HepG2 (cell line): ENCODE measurements around the gene JAK1. TPM values are rescaled to one million over a fixed set of nuclear protein-coding genes. Genes with fewer than 3 reads are reported as not detected.

Experiments used
- ATAC-seq: fragments of 200-7000 bp; cut with Tn5 transposase; 3 replicates; pipeline ENCODE4 v1.9.1; 2020; ENCODE audit warnings: mild to moderate bottlenecking, moderate library complexity
- BruUV-seq: library from RNA; stranded (reverse); fragments of 400-500 nt; replicated peaks from 2 replicates; lab custom pipeline; 2021; lab: Mats Ljungman, UMichigan
- CTCF ChIA-PET: fragments of 300-600 bp; formaldehyde crosslinking; extraction: SDS; loops from one replicate; lab custom pipeline; 2021; ENCODE audit warnings: low total read pairs, inconsistent platforms, low intra/inter-chr PET ratio; lab: Yijun Ruan, JAX
- POLR2A ChIA-PET: fragments of 350-600 bp; sonication (Branson Sonifier 250); formaldehyde crosslinking; loops from one replicate; lab custom pipeline; 2020; ENCODE audit warnings: antibody characterized with exemption, inconsistent platforms; lab: Yijun Ruan, JAX
- DNase-seq: peaks from one replicate; pipeline ENCODE4 v3.0.0-alpha.2; 2015; ENCODE audit warnings: low spot score
- FAIRE-seq: peaks from 3 replicates; lab custom pipeline; 2011; peaks lifted over from hg19 to GRCh38; lab: Jason Lieb, UNC
- H2AFZ ChIP-seq: one replicate; pipeline ENCODE4 v1.6.1; 2011; ENCODE audit warnings: low read length, inconsistent platforms
- H3K27ac ChIP-seq: fragments of 300-600 bp; 3 replicates; pipeline ENCODE4 v1.8.0; 2011; ENCODE audit warnings: mixed run types, mild to moderate bottlenecking, mixed read lengths, low read length, inconsistent platforms; ENCODE audit not compliant: insufficient read depth; ENCODE audit errors: extremely low read length
- H3K27me3 ChIP-seq, 2 experiments: fragments of 200-600 bp in 1 of 2; 2 replicates in 1 of 2; 3 replicates in 1 of 2; pipeline versions ENCODE4 v1.6.0 to v1.8.0; 2011; ENCODE audit warnings: low read length in 2 of 2, mild to moderate bottlenecking in 2 of 2, moderate library complexity in 2 of 2, inconsistent platforms in 1 of 2; ENCODE audit not compliant: insufficient read depth in 2 of 2, control insufficient read depth in 1 of 2
- H3K36me3 ChIP-seq, 2 experiments: fragments of 200-600 bp in 1 of 2; replicated peaks in 1 of 2; 2 replicates in 1 of 2; 3 replicates in 1 of 2; pipeline versions ENCODE4 v1.5.1 to v1.8.0; 2011; ENCODE audit warnings: low read length in 2 of 2, inconsistent platforms in 1 of 2; ENCODE audit not compliant: insufficient read depth in 2 of 2, control insufficient read depth in 1 of 2
- H3K4me1 ChIP-seq: 2 replicates; pipeline ENCODE4 v1.5.1; 2012; ENCODE audit warnings: low read length, inconsistent platforms; ENCODE audit not compliant: insufficient read depth
- H3K4me2 ChIP-seq: 2 replicates; pipeline ENCODE4 v1.6.0; 2011; ENCODE audit warnings: low read depth, low read length, inconsistent platforms
- H3K4me3 ChIP-seq, 3 experiments: fragments of 200-600 bp in 1 of 3; sonication (generic), shearing (Covaris generic) in 1 of 3; replicated peaks in 1 of 3; 2 replicates each; pipeline ENCODE4 v1.5.1; 2011 to 2016; ENCODE audit warnings: low read length in 3 of 3, inconsistent platforms in 2 of 3, low read depth in 2 of 3, mild to moderate bottlenecking in 2 of 3, control low read depth in 1 of 3, mixed read lengths in 1 of 3; ENCODE audit not compliant: insufficient read depth in 1 of 3
- H3K79me2 ChIP-seq: one replicate; pipeline ENCODE4 v1.6.1; 2011; ENCODE audit warnings: low read length, inconsistent platforms; ENCODE audit not compliant: insufficient read depth
- H3K9ac ChIP-seq: 2 replicates; pipeline ENCODE4 v1.6.0; 2011; ENCODE audit warnings: mild to moderate bottlenecking, low read depth, low read length, inconsistent platforms; ENCODE audit not compliant: insufficient read depth
- H3K9me3 ChIP-seq: 2 replicates; pipeline ENCODE4 v1.5.1; 2012; ENCODE audit warnings: mild to moderate bottlenecking, low read length
- H4K20me1 ChIP-seq: 2 replicates; pipeline ENCODE4 v1.6.0; 2011; ENCODE audit warnings: inconsistent platforms, mild to moderate bottlenecking, low read length, moderate library complexity; ENCODE audit not compliant: insufficient read depth
- HMGA1 ChIP-seq: sonication (generic); formaldehyde crosslinking; conservative IDR thresholded peaks from 2 replicates; pipeline ENCODE4 v1.4.0; 2020; ENCODE audit warnings: missing genetic modification reagents
- HOXA7 ChIP-seq: sonication (generic); formaldehyde crosslinking; IDR thresholded peaks from 2 replicates; pipeline ENCODE4 v1.8.1; 2022; ENCODE audit warnings: mild to moderate bottlenecking, missing genetic modification reagents, moderate library complexity
- PTBP1 ChIP-seq: fragments of 200-400 bp; formaldehyde crosslinking; IDR thresholded peaks from 2 replicates; pipeline ENCODE4 v1.6.1; 2018; ENCODE audit warnings: low read length, low read depth; ENCODE audit not compliant: poor library complexity, severe bottlenecking
- ZFP90 ChIP-seq: sonication (generic); formaldehyde crosslinking; IDR thresholded peaks from 2 replicates; pipeline ENCODE4 v1.8.0; 2022; ENCODE audit warnings: missing genetic modification reagents, mild to moderate bottlenecking, inconsistent platforms, borderline replicate concordance
- ZKSCAN1 ChIP-seq: fragments of 150-350 bp; IDR thresholded peaks from 2 replicates; pipeline ENCODE4 v1.6.1; 2014; ENCODE audit warnings: low read length
- WGBS: methylation state at CpG from one replicate; pipeline ENCODE4 v1.1.6; 2017; ENCODE audit warnings: low lambda C conversion rate; 5-methylcytosine and 5-hydroxymethylcytosine counted together
- in situ Hi-C: cut with HindIII; loops from 2 replicates; pipeline ENCODE4 v1.10.0; 2017; ENCODE audit warnings: low pct_unique_long_range_greater_than_20kb; ENCODE audit not compliant: extremely low pct_ligation_motif_present
- intact Hi-C: fragments of 100-400 bp; cut with micrococcal nuclease; formaldehyde crosslinking; loops from one replicate; pipeline ENCODE4 v1.10.0; 2022; ENCODE audit not compliant: unreplicated experiment
- polyA plus RNA-seq, 8 experiments: library from polyadenylated mRNA; depleted of rRNA in 3 of 8; stranded (reverse) in 7 of 8; unstranded in 1 of 8; fragments of >200 nt; fragmentation: Illumina TruSeq in 4 of 8; extraction: Trizol in 4 of 8; gene quantifications; 2 replicates each; pipeline versions ENCODE4 v1.2.1 to v1.2.3, GENCODE V29; 2011 to 2016; ENCODE audit warnings: low read depth in 4 of 8, missing spikeins in 1 of 8, mixed read lengths in 1 of 8; ENCODE audit not compliant: insufficient read depth in 1 of 8
- total RNA-seq, 5 experiments: library from RNA; depleted of rRNA; stranded (reverse); fragments of >200 nt; fragmentation: Illumina TruSeq; extraction: Trizol; gene quantifications; 2 replicates each; pipeline ENCODE4 v1.2.3, GENCODE V29; 2016; ENCODE audit warnings: low read depth in 1 of 5
- TF ChIP-seq, protein P1 (sequence below): sonication (generic); formaldehyde crosslinking; IDR thresholded peaks from 2 replicates; pipeline ENCODE4 v1.4.0; 2020; ENCODE audit warnings: missing genetic modification reagents, mild to moderate bottlenecking, borderline replicate concordance
- TF ChIP-seq, protein P2 (sequence below): sonication (generic); formaldehyde crosslinking; IDR thresholded peaks from 2 replicates; pipeline ENCODE4 v1.4.0; 2020; ENCODE audit warnings: low read depth, mild to moderate bottlenecking, missing genetic modification reagents

Gene JAK1
- total and polyA plus RNA-seq, 2 of the 13 experiments (the other 11 are each of a cell fraction or from before 2014, with no cell fraction given), result 23.9 to 42.4 TPM

DNA sequence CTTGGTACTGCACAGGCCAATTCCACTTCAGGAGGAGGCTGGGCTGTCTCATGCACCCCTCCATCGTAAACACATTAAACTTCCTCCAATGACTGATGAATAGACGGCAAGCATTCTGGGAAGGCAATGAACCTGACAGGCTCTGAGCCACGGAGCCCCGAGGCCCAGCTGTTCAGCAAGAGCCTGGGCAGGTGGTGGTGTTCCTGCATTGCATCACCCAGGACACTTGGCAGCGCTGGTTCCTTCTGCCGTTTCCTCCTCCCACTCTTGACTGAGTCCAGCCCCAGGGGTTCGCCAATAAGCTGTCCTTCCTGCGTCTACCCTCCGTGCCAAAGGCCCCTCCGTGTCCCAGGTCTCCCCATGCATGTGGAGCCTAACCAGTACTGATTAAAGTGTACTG, 109.8 kb downstream of the JAK1 start:
- H3K27me3 ChIP-seq, result no peaks in the 10 kb centered on the region
- BruUV-seq, result no TSS peak
- WGBS, result 100% methylated on average over 5 of the region's 10 CpGs
- no peak overlapping the region for H3K4me2 ChIP-seq
- no peaks in the 10 kb centered on the region for H4K20me1 ChIP-seq
- no peak overlapping the region for H3K4me3 ChIP-seq
- no peak overlapping the region for H3K9ac ChIP-seq
- no peaks in the 10 kb centered on the region for H3K4me1 ChIP-seq
- no peak overlapping the region for H2AFZ ChIP-seq
- intact Hi-C loops (no loop called here), in situ Hi-C loops (no loop called here)
- ChIA-PET CTCF (no interaction called here), POLR2A (no interaction called here)
- no peak overlapping the region for H3K27ac ChIP-seq
- TF ChIP-seq ZKSCAN1 (no peak), HMGA1 (CRISPR knock-in tag) (no peak), HOXA7 (CRISPR knock-in tag) (no peak), ZFP90 (CRISPR knock-in tag) (no peak), PTBP1 (no peak)
- TF ChIP-seq, protein P1, sequence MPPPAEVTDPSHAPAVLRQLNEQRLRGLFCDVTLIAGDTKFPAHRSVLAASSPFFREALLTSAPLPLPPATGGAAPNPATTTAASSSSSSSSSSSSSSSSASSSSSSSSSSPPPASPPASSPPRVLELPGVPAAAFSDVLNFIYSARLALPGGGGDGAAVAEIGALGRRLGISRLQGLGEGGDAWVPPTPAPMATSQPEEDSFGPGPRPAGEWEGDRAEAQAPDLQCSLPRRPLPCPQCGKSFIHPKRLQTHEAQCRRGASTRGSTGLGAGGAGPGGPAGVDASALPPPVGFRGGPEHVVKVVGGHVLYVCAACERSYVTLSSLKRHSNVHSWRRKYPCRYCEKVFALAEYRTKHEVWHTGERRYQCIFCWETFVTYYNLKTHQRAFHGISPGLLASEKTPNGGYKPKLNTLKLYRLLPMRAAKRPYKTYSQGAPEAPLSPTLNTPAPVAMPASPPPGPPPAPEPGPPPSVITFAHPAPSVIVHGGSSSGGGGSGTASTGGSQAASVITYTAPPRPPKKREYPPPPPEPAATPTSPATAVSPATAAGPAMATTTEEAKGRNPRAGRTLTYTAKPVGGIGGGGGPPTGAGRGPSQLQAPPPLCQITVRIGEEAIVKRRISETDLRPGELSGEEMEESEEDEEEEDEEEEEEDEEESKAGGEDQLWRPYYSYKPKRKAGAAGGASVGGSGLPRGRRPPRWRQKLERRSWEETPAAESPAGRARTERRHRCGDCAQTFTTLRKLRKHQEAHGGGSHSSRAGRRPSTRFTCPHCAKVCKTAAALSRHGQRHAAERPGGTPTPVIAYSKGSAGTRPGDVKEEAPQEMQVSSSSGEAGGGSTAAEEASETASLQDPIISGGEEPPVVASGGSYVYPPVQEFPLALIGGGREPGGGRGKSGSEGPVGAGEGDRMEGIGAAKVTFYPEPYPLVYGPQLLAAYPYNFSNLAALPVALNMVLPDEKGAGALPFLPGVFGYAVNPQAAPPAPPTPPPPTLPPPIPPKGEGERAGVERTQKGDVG, result no peak
- TF ChIP-seq, protein P2, sequence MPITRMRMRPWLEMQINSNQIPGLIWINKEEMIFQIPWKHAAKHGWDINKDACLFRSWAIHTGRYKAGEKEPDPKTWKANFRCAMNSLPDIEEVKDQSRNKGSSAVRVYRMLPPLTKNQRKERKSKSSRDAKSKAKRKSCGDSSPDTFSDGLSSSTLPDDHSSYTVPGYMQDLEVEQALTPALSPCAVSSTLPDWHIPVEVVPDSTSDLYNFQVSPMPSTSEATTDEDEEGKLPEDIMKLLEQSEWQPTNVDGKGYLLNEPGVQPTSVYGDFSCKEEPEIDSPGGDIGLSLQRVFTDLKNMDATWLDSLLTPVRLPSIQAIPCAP (CRISPR knock-in tag), result no peak
- FAIRE-seq (no peak), ATAC-seq (no peak), DNase-seq (no peak)
- H3K36me3 ChIP-seq, result peaks cover 29 to 70% of the 10 kb centered on the region in 2 experiments
- H3K9me3 ChIP-seq, result no peaks in the 10 kb centered on the region
- no peaks in the 10 kb centered on the region for H3K79me2 ChIP-seq
